Medulla oblongata (tissue), 1 donor: ENCODE measurements around the gene ALCAM.
A peak's percentile ranks its signal among the peaks of the same experiment; 100 is the strongest.

Experiments used
- DNase-seq: peaks from one replicate; pipeline ENCODE4 v3.0.0-alpha.2; 2015; ENCODE audit errors: extremely low spot score

The ALCAM gene

DNA sequence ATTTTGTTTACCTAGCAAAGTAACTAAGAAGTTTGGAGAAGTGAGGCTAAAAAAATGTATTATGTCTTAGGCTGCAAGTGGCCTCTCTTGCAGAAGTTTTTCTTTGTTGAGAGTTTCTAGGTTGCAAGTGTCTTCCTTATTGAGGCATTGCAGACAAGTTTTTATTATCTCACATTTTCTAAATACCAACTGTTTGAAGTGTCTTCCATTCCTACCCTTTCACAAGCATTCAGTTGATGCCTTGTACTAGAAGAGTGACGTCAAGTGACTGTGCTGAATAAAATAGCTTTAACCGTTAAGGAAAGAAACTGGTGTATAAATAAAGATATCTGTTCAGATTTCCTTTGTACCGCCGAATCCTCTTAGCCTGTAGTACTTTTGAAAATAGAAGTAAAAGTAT, 123.3 kb downstream of the ALCAM start:
- no peak for DNase-seq

DNA sequence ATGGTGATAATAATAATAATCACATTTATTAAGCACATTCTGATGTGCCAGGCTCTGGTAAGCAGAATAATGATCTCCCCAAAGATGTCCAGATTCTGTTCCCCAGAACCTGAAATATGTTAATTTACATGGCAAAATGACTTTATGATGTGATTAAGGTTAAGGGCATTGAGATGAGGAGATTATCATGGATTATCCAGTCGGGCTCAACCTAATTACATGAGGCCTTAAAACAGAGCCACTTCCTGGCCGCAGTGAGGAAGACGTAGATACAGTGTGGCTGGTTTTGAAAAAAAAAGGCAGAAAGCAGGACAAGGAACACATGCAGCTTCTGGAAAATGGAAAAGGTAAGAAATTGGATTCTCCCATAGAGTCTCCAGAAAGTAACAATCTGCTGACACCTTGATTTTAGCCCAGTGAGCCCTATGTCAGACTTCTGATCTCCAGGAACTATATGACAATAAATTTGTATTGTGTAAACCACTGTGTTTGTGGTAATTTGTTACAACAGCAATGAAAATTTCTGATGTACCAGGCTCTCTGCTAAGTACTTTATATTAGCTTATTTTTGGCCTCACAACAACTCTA, 126.7 kb downstream of the ALCAM start:
- no peak for DNase-seq

DNA sequence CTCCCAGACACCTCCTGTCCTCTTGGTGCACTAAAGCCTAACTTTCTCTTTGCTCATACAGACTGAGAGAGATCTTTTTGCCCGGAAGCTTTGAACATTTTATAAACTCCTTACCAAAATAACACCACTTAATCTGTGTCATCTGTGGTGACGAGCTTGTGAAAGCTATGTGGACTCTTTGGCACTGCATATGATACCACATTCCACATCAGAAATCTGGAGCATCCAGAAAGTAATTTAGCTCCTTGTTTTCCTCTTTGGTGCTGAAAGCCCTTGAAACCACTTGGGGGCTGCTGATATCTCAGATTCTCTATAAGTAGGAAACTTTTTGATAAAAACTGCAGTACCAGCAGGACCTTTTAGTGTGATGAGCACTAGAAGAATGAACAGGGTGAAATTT, 128.3 kb downstream of the ALCAM start:
- DNase-seq, result no peak

DNA sequence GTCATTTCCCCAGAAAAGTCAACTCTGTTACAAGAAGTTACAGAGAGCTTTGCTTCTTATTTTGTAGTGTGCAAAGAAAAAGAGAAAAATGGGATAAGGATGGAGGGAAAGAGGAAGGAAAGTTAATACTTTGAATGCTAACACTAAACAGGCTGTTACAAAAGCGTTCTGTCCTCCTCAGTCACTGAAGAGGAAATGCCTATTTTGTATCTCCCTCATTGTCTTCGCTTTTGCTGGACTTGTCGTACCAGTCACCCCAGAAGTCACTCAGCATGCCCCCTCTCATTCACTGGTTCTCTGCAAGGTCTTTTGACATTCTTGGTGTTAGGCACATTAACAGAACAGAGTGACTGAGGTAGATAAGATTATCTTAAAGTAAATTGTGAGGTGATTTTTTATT, 129.6 kb downstream of the ALCAM start:
- DNase-seq, result peak; percentile 62

DNA sequence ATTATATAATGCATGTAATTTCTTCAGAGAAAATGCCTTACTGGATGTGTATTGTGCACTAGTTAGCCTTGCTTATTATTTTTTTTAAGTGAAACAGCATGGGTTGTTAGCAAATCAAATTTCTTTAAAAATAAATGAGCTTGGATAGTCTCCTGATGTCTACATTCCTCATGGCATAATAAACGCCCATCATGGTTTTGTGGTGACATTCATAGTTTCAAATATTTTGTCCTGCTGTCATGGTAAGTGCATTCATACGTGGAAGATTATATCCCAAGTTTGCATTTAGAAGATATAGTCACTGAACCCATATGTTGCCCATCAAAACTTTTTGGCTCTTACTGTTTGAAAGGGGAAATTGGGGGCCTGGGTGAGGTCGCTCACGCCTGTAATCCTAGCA, 130.7 kb downstream of the ALCAM start:
- DNase-seq, result no peak

DNA sequence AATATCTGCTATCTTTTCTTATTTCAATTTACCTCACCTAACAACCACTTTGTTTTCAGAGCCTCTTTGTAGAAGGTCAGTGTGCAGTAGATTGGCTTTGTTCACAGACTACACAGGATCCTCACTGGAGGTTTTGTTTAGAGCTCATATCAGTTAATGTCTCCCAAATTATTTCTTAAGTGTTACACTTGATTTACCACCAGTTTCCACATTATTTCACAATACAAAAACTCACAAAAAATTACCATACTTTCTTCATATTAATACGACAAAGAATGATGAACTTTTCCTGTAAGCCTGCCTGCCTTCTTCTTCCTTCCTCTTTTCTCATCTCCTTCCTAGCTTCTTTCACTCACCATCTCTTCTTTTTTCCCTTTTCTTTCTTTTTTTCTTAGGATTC, 133.3 kb downstream of the ALCAM start:
- DNase-seq, result no peak

DNA sequence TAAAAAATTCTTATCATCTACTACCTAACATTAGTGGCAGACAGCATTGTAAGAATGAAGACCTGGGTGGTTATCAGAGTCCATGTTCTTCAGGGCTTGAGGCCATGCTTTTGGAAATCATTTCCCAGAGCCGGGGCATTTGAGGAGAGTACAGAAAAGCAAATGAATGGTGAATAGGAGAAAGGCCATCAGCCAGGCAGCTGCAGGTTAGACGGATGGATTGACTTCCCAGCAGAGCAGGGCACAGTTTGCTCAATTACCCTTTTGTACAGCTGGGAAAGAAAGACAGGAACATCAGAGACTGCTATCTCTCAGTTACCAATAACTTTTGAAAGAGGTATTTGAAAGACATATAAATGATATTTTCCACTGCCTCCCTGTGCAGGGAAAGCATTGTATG, 135.6 kb downstream of the ALCAM start:
- no peak for DNase-seq

DNA sequence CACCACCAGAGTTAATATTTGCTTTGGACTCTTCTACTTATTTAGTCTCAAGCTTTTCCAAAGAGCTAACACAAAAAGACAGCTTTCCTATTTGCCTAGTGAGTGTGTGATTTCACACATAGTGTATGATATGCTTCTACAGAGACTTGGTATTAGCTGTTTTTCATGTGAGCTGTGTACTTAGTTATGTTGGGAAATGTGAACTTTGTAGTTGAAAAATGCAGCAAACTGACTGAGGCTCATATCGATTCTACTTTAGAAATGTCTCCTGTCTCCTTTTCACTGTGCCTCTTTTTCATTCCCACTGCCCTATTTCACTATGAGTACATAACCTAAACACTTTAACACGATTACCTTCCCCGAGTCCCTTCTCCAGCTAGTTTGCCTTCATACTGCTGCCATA, 136.5 kb downstream of the ALCAM start:
- no peak for DNase-seq

DNA sequence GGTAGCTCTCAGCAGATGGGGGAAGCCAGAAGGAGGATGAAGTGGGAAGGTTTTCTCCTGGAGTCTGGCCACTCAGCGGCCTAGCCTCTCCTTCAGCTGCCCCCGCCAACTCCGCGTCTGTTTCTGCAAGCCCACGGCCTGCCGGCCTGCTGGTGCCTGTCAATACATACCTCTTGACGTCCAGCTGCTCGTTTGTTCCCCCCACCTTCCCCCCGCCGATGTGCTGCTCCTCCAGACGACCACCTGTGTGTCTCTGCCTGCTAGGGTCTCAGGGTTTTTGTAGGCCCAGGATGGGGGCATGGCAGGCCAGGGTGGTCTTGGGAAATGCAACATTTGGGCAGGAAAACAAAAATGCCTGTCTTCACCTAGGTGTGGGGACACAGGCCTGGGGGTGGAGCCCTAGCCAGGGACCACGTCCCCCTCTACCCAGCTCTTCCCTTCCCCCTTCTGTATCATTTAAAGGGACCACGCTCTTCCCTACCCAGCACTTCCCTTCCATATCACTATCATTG, 137.8 kb downstream of the ALCAM start:
- no peak for DNase-seq

DNA sequence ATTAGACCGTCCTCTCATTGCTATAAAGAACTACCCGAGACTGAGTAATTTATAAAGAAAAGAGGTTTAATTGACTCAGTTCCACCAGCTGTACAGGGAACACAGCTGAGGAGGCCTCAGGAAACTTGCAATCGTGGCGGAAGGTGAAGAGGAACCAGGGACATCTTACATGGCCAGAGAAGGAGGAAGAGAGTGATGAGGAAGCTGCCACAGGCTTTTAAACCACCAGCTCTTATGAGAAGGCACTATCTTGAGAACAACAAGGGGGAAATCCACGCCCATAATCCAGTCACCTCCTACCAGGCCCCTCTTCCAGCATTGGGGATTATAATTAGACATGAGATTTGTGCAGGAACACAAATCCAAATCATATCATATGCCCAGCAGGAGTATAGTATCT, 138.5 kb downstream of the ALCAM start:
- DNase-seq, result no peak

DNA sequence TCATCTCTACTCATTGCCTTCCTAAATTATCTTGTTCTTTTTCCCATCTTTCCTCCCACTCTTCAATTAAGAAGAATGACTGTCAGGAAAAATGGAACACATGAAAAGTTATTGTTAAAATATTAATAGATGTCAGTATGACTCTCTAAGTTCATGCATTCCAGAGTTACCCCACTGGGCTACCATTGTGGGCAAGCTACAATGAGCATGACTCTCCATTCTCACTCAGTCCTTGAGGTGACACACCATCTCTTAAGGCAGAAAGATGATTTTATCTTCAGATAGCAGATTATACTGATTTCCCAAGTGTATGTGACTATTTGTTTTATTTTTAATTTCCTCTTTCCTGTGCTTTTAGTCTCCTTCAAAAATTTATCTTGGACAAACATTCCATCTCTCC, 144.3 kb downstream of the ALCAM start:
- no peak for DNase-seq

DNA sequence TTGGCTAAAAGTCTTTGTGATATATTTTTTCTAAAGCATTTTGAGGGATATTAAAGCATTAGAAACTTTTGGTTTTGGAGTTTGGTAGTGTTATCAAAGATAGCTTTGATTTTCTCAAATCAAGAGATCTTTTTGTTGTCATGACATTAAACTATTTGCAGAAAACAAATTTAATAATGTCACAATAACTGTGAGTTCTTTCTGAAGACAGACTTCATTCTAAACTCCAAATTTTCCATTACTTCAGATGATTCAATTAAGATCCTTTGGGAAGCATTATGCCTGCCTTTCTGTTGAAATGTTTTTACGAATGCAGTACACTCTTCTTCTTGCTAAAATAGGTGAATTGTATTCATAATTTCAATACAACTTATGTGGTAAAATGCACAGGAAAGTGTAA, 145.4 kb downstream of the ALCAM start:
- no peak for DNase-seq

DNA sequence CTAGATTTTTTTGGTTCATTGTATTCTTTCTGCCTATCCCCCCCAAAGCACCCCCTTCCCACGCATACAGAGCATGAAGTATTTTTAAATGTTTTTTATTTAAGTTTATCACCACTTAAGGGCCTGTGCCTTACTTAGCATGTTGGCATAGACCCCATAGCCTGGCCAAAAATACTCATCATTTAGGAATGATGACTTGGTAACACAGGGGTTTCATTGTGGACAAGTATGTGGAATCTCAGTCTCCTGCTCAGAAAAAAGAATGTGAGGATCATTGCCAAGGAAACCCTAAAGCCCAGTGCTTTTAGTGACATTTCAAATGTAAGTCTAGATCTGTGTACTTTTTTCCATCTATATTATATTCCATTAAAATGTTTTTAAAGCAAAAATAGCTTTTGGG, 146.3 kb downstream of the ALCAM start:
- no peak for DNase-seq

DNA sequence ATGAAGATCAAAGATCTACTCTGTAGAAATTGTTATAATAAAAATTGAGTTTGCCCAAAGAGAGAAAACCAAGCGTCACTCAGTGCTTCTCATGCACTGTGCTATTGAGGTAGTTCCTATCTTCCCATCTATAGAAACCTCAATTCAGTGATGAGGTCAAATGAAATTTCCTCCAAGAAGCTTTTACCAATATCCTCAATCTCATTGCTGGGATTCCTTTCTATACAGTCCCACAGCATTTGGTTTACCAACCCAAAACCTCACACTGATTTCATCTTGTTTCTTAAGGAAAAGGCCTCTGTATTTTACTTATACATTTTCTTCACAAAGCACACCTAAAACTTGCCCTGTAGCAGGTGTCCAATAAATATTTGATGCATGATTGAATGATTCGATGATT, 147.2 kb downstream of the ALCAM start:
- no peak for DNase-seq

DNA sequence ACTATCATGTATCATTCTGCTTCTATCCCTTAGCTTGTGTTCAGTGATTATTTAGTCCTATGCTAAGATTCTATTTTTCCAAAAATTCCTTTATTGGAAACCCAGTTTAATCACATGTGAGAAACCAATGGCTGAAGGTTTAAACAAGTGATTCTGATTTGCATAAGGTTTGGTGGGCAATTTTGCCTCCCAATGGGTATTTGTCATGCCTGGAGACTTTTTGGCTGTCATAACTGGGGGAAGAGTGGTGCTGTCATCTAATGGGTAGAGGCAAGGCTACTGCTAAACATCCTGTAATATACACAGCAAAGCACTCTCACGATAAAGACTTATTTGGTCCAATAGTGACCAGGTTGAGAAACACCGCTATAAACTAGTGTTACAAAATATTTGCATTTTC, 148.7 kb downstream of the ALCAM start:
- DNase-seq, result no peak

DNA sequence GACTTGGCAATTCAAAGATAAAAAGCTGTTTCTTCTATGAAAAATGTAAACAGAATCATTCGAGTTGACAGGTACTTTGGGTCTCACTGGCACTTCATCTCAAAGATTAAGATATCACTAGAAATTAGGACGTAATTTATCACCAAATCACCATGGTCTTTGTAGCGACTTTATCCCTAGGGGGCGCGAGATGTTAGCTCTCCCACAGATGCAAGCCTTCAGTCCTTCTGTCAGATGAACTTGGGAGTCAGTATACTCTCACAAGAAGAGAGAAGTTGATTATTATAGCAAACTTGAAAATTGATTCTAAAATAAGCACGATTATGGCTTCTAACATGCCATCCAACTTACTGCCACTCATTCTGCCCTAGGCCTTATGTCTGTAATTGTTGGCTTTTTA, 150.3 kb downstream of the ALCAM start:
- DNase-seq, result peak; percentile 51

DNA sequence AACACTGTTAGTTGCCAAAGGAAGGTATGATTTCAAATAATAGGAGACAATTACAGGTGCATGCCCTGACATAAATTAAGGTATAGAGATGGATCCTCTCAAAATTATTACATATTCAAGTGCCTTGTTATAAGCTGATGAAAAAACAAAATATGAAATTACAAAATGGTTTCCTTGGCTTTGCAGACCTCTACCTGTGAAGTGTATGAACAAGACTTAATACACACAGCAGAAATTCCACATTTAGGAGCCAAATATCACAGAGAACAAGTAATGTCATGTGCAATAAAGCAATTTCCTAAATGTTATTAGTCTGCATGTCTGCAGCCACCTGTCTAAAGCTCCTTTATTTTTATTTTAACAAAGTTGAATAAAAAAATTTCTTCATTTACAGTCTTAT, 151.5 kb downstream of the ALCAM start:
- DNase-seq, result no peak

DNA sequence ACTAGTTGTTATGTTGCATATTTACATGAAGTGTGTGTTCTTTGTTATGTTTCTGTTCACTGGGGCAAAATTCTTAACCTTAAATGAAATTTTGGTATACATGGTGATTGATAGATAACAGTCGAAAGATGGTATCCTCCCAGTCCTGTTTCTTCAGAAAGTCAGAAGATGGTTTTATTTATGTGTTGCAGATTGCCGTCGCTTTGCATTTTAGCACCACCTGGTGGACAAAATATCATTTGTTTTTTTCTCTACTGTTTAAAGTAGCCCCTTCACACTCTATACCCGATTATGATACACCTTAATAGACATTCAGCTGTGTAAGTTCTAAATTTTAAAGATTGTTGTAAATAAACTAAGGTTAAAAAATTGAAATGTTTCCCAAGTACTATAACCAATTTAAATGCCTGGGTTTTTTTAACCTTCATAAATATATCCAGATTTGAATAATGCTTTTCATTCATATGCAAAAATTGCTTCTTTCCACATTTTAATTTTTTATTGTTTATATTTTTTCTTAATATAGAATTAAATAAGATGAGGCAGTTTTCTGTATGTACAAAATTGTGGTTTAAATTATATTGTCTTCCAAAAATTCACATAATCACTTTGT, 152.2 kb downstream of the ALCAM start:
- DNase-seq, result peak; percentile 91

DNA sequence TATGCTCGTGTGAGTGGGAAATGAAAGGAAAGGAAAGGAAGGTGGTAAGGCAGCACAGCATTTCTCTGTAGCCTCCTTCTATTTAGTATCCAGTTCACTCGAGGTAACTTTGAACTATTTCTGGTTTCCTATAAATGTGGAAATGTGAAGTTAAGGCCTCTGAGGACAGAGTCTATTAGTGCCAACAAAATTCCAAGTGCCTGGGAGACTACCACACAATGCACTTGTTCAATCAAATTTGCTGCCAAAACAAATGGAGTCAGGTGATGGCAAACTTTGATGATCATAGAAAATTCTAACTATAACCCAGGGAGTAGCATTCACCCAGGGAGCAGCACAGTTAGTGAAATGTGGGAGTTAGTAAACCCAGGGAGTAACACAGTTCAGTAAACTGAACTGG, 155.1 kb downstream of the ALCAM start:
- no peak for DNase-seq

DNA sequence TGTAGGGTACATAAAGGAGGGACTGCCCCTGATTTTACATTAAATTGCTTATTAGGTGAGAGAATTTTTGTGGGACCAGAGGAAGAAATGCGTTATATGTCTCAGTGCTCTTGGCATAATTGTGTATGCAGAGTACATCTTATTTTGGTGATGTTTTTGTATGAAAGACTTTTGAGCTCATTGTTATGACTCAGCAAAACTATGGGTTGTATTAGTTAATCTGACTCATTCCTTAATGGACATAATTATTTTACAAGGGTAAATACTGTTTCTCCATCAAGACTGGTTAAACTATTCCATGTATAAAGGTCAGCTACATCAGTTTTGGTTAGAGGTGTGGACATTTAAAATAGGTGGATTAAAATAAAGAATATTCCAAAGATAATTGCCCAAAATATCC, 156.8 kb downstream of the ALCAM start:
- DNase-seq, result no peak

DNA sequence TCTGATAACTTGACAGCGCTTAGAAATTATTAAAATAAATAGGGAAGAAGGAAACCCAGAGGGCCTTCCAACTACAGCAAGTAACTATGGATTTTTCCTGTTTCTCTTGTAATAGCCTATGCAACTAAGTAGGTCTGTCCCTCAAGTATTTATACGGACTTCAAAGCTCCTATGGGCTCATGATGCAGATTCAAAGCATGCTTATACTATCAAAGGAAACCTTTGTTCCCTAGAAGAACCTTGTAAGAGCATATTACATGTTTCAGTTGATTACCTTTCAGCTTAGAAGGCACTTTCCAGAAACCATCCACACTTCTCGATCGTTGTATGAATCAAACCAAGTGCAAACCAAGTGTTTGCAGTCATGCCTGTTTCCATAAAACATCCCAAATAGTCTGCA, 158.8 kb downstream of the ALCAM start:
- peak; percentile 35 for DNase-seq

DNA sequence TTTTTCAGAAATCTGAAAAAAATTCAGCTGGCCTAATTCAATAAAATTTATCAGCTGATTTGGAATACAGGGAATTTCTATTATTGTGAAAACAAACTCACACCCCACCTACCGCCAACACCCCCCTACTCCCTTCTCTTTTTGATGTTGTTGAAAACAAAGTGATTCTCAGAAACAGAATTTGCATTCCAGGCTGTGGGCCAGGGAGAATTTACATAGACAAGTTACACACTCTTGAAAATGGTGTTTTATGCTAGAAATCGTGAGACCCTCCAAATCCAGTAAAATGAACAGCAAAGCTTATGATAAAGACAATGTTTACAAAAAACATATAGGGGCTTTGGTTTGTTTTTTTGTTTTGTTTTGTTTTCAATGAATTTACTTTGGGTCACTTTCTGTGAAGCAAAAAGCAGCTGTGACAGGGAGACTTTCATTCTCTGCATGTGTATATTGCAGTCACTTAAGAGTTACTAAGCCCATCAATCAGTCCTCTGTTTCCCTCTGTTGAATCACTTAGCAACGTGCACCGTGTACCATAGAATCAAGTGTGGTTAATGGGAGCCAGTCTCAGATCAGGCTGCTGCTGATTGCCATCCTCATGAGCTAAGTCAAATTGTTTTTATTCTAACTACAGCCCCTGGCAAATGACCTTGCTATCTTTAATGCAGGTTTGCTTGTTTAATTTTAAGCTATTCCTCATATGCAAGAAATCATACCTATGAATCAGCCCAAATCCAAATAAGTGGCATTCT, 159.8 kb downstream of the ALCAM start:
- DNase-seq, result peak; percentile 83

DNA sequence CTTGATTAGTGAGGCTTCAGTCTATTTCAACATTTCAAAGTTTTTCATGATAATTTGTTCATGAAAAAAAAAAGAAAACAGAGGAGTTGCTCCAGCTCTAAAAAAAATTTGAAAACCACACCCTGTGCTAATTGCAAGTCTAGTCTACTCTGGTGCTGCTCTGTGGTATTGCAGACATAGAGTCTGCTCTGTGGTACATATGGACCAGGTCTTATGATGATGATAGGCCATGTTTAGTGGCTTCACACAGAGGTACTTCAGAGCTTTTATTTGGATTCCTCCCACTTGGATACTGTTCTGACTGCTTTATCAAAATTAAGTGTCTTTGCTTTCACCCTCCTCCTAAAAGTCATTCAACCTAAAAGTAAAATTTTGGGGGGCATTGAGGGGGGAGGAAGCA, 160.8 kb downstream of the ALCAM start:
- DNase-seq, result no peak
